Activated CD4-positive, alpha-beta T cell treated with anti-CD3 and anti-CD28 coated beads for 48 hours (primary cell): ENCODE data around the gene RGL1.

ENCODE experiments used
- DNase-seq: peaks from one replicate; pipeline ENCODE4 v3.0.0-alpha.2; 2020

The RGL1 gene

DNA sequence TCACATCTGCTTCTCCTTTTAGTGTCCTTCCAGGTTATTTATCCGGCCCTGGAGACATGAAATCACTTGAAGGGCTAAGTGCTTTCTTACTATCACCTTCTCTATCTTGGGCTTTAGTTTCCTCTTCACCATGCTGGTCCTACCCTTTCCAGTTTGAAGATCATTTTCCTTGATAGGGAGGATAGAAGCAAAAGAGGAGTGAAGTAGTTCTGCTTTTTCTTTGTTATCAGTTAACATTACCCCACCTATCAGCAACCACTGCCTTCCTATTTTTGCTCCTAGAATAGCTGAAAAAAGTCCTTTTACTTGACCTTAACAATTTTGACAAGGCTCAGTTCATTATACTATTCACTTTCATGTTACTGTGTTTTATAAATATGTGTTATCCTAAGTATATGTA lies 19.4 kb downstream of the RGL1 start:
- no peak for DNase-seq

GRCh38 chr1:183827801-183828200 lies 22.9 kb downstream of the RGL1 start:
- DNase-seq, result no peak

GRCh38 chr1:183830389-183830788 lies 25.5 kb downstream of the RGL1 start:
- DNase-seq, result no peak

DNA sequence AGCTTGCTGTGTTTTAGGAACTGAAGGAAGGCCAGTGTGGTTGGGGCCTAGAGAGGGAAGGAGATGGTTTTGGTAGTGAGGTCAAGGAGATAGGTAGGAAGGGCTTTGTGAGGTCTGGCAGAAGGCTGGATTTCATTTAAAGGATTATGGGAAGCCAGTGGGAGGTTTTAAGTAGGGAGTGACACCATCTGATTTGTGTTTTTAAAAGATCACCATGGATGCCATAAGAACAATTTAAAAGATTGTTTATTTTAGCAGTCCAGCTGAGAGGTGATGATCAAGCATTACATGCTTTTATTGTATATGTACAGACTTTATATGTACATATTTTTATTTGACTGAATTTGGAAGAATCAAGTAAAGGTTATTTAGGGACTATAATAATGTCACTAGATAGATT lies 26.4 kb downstream of the RGL1 start:
- no peak for DNase-seq

DNA sequence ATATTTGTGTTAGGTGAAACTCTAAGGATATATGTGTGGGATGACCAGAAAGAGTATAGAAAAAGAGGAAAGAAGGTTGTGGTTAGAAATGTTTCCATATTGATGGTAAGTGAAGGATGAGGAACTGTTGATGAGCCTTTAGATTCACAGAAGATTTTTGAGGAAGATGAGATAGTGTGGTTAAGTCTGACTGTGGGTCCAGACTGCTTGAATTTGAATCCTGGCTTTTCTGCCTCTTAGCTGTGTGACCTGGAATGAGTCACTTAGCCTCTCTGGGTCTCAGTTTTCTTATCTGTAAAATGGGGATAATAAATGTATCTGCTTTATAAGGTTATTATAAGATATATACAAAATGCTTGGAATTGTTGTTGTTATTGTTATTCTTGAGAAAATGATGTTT lies 27.5 kb downstream of the RGL1 start:
- no peak for DNase-seq

DNA sequence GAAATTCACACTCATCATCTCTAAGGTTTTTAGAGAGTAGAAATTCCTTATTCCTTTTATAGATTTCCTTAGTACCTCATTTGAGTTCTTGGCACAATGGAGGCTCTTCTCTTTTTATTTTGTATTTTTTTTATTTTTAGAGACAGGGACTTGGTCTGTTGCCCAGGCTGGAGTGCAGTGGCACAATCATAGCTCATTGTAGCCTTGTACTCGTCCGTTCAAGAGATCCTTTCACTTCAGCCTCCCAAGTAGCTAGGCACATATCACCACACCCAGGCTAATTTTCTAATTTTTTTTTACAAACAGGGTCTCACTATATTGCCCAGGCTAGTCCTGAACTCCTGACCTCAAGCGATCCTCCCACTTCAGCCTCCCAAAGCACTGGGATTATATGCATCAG lies 29.6 kb downstream of the RGL1 start:
- no peak for DNase-seq

DNA sequence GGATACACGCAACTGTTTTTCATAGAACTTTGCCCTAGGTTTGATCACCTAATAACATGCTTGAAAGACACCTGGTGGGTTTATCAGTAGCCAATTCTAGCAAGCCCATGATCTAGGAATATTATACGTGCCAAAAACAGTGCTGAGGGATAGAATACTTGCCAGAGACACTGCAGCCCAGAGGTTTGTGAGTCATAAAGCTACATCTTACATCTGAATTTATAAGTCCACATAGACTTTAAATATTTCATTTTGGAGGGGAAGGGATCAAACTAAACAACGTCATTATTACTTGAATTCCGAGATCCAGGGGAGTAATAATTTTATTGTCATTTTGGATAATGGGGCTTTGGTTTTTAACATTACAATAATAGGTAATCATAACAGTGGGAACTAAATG lies 31.7 kb downstream of the RGL1 start:
- DNase-seq, result no peak

DNA sequence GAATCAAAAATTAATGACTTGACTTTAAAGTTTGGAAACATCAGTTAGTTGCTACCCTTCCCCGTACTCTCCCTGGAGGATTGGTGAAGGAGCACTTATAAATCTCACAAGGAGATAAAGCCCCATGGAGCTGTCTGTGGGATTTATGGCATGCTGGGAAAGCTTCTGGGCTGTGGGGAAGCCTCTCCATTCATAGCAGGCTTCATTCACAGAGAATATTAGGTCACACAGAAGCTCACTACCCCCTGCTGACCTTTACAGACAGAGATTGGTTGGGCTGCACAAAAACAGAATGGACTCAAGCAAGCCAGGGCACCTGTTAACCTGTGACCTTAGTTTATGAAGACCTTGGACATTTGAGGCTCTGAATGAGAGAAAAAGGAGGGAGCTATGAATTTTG lies 32.1 kb downstream of the RGL1 start:
- no peak for DNase-seq

DNA sequence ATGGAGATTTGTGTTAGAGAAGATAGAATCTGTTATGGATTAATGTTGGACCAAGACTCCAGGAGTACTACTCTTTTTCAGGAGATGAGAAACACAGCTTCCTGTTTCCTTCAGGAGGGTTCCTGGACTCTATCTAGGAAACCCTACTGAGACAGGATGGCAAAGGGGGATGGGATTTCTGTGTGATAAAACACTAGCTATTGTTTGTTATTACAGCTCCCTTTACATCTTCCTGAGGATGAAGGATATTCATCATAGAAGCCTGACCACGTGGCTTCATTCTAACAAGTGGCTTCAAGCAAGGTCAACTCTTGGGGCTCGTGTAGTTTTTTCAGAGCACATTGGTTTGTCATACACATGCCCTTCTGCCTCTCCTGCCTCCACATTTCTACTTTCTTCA lies 33.3 kb downstream of the RGL1 start:
- no peak for DNase-seq

GRCh38 chr1:183840140-183840539 lies 35.2 kb downstream of the RGL1 start:
- DNase-seq, result no peak

DNA sequence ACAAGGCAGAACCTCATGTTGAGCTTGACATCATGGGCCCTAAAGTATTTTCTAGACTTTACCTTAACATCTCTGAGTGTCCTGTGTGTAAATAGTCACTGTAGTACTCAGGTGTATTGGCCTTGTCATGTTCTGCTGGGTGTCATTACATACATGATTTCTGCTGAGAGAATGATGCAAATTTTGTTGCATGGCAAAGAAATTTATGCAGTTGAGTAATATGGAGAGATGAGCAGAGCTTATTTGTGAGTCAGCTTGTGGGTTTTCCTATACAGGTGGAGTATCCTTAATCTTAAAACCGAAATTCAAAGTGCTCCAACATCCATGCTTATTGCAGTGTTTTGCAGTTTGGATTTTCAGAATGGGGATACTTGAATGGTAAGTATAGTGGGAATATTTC lies 36.6 kb downstream of the RGL1 start:
- no peak for DNase-seq

- peak; percentile 40 for DNase-seq
Measured at GRCh38 chr1:183841950-183842794, 37.3 kb downstream of the RGL1 start.

DNA sequence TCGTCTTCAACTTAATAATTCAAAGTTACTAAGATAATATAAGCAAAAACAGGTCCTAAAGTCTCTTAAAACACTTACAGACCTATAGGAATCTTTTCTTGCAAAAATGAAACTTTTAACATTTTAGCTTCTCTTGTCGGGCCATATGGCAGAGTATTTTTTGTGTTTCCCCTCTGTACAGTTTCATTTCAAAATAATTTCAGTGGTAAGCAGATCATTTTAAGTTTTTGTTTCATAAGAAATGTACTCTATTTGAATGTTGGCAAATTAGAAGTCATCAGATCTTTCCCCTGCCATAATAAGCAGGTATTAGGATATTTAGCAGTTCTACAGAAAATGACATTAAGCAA lies 37.9 kb downstream of the RGL1 start:
- no peak for DNase-seq

DNA sequence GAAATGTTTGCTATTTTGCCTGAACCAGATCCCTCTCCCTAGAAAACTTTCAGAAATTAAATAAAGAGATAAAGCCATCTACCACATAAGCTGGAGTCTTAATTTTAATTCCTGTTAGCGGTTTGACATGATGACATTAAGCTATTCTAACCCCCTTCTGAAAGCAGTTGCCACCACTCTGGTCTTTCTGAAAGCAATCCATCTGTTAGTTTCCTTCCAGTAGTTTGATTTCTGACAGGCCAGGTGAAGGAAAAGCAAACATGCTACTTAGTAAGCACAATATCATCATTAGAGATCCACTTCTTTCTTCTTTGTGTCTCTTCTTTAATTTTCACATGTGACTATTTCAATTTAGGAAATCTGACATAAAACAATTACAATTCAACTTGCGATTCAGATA lies 39.9 kb downstream of the RGL1 start:
- no peak for DNase-seq

- no peak for DNase-seq
Measured at GRCh38 chr1:183845681-183846080, 40.8 kb downstream of the RGL1 start.

- DNase-seq, result no peak
Measured at GRCh38 chr1:183847641-183848040, 42.7 kb downstream of the RGL1 start.

DNA sequence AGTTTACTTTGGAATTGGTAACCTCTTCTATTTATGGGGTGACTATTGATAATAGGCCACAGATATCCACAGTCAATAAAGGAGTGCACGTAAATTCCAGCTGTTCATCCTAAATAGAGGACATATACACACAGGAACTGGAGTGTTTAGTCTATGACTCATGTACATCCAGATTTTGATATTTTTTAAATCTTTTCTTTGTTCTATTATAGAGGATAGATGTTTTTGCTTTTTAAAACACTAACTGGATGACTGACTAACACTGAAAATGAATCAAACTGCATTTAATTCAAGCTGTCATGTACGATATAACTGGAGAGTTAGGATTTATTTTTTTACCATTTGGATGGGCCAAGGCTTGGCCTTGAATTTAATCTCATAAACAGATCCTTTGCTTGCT lies 45.9 kb downstream of the RGL1 start:
- DNase-seq, result no peak

- no peak for DNase-seq
Measured at GRCh38 chr1:183859119-183859518, 54.2 kb downstream of the RGL1 start.

DNA sequence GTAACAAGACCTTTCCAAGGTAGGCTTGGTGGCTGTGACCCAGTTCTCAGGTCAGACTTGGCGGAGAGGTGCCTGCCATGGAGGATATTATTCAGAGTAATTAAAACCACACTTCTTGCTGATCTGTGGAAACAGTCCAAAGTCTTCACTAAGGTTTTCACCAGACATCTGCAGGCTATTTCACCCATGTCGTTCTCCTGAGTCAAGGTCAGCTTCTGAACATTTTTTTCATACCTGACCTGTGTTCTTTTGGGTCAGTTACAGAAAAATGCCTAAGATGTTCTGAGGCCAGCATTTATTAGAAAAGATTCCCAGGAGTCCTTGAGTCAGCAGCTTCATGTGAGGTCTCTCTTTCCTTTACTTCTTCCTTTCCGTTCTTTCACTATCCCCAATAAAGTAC lies 54.9 kb downstream of the RGL1 start:
- DNase-seq, result no peak

DNA sequence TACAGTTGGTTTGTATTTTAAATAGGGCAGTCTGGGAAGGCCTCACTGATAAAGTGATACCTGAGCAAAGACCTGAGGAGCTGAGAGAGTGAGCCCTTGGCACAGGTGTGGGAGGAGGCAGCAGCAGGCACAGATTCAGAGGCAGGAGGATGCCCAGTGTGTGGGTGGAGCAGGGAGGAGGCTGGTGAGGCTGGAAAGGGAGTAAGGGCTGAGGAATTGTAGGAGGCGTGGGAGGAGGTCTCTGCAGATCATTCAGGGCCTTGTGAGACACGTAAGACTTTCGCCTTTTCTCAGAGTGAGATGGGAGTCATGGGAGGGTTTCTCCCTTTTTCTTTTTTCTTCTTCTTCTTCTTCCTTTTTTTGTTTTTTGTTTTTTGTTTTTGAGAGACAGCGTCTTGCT lies 58.0 kb downstream of the RGL1 start:
- no peak for DNase-seq

- DNase-seq, result no peak
Measured at GRCh38 chr1:183863852-183864251, 58.9 kb downstream of the RGL1 start.

DNA sequence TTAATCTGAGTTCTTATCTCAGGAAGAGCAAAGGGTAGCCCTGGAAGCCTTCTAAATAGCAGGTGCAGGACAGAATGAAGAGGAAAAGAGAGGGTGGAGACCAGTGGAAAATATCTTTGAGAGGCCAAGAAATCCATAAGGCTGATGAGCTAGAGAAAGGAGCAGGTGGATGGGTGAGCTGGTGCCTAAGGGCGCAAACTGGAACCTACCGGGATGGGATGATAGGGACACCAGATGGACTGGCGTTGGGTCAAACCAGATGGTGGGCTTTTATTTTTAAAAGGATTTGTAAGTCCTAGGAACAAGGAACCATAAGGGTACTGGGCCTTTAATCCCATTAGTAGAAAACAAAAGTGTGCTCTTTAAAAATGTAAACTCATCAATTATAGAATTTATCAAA lies 59.7 kb downstream of the RGL1 start:
- no peak for DNase-seq

GRCh38 chr1:183869230-183869629 lies 64.3 kb downstream of the RGL1 start:
- no peak for DNase-seq

DNA sequence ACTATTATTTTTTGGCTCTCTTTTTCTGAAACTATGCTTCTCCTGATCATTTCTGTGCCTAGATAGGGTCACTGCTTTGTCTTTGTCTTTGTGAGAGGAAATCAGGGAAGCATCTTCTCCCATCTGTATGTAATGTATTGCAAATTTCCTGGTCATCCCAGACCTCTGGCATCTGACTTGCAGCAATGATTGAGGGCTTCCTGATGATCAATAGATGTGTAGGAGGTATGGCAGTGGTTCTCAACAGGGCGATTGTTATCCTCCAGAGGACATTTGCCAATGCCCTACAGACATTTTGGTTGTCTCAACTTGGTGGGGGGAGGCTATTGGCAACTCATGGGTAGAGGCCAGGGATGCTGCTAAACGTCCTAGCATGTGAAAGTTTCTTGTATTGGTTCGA lies 64.7 kb downstream of the RGL1 start:
- DNase-seq, result no peak

DNA sequence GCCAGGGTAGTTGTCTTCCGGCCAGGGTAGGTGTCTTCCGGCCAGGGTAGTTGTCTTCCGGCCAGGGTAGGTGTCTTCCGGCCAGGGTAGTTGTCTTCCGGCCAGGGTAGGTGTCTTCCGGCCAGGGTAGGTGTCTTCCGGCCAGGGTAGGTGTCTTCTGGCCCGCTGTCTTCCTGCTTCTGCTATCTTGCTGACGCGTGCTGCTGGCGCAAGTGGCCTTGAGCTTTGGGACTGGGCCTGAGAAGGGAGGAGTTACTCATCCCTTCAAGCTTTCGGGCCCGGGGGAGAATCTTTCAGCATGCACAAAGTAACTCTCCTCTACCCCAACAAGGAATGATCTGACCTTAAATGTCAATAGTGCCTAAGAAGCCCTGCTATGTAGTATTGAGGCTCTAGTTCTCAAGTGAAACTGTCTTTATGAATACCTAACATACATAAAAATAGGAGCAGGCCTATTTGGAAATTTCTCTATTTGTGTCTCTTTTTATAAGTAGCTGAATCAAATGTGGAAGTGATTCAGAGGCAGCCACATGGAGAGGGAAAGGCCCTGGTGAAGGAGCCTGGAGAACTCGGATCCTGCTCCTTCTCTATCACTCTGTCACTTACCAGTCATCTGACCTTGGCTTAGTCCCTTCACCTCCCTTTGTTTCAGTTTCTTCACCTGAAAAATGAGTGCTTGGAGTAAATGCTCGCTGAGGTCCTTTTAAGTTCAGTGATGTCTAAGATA lies 65.6 kb downstream of the RGL1 start:
- no peak for DNase-seq
